CD4-positive, alpha-beta T cell (primary cell): Measurements from ENCODE around the gene SPRR1A. TPM values are rescaled to one million over a fixed set of nuclear protein-coding genes. Genes with fewer than 3 reads are reported as not detected.

Experiments used
- ATAC-seq: fragments of 200-7000 bp; cut with Tn5 transposase; one replicate; pipeline ENCODE4 v1.10.0; 2022; ENCODE audit warnings: mild to moderate bottlenecking; ENCODE audit not compliant: poor library complexity
- CTCF ChIA-PET: fragments of 350-600 bp; sonication (Branson Sonifier 250); formaldehyde crosslinking; loops from one replicate; lab custom pipeline; 2021; ENCODE audit warnings: antibody characterized with exemption, inconsistent platforms; lab: Charles Lee
- POLR2A ChIA-PET: fragments of 350-600 bp; sonication (Branson Sonifier 250); formaldehyde crosslinking; loops from one replicate; lab custom pipeline; 2021; ENCODE audit warnings: antibody characterized with exemption, inconsistent platforms; lab: Charles Lee
- DNase-seq, 14 experiments: peaks; one replicate each; pipeline ENCODE4 v3.0.0-alpha.2; 2013 to 2020; ENCODE audit warnings: mixed read lengths in 2 of 14
- H3K27ac ChIP-seq, 2 donors: one replicate each; pipeline versions ENCODE4 v1.5.1 to v1.7.0; 2013; ENCODE audit warnings: low read length in 2 of 2, low read depth in 1 of 2, mild to moderate bottlenecking in 1 of 2
- H3K27me3 ChIP-seq, 2 experiments: 1 replicate in 1 of 2; 2 replicates in 1 of 2; pipeline versions ENCODE4 v1.6.1 to v1.7.0; 2013; ENCODE audit warnings: low read length in 2 of 2, control low read depth in 1 of 2, mild to moderate bottlenecking in 1 of 2, moderate library complexity in 1 of 2; ENCODE audit not compliant: insufficient read depth in 2 of 2, control insufficient read depth in 1 of 2
- H3K36me3 ChIP-seq: one replicate; pipeline ENCODE4 v1.6.1; 2013; ENCODE audit warnings: low read length, control low read depth; ENCODE audit not compliant: insufficient read depth
- H3K4me1 ChIP-seq: one replicate; pipeline ENCODE4 v1.6.1; 2013; ENCODE audit warnings: low read length, control low read depth; ENCODE audit not compliant: insufficient read depth
- H3K4me3 ChIP-seq: one replicate; pipeline ENCODE4 v1.5.1; 2013; ENCODE audit warnings: mild to moderate bottlenecking, low read length, moderate library complexity
- H3K9me3 ChIP-seq, 2 experiments: 1 replicate in 1 of 2; 2 replicates in 1 of 2; pipeline versions ENCODE4 v1.6.1 to v1.7.0; 2013; ENCODE audit warnings: low read length in 2 of 2, mild to moderate bottlenecking in 2 of 2, control low read depth in 1 of 2, moderate library complexity in 1 of 2; ENCODE audit not compliant: control insufficient read depth in 1 of 2, insufficient read depth in 1 of 2
- H3K27ac Mint-ChIP-seq: one replicate; pipeline ENCODE4 v1.8.0; 2020; ENCODE audit warnings: mixed read lengths
- H3K27me3 Mint-ChIP-seq: one replicate; pipeline ENCODE4 v1.8.0; 2021; ENCODE audit warnings: mixed read lengths
- H3K36me3 Mint-ChIP-seq: one replicate; pipeline ENCODE4 v1.8.0; 2021; ENCODE audit warnings: low read depth, mixed read lengths
- H3K4me1 Mint-ChIP-seq: one replicate; pipeline ENCODE4 v1.8.0; 2021; ENCODE audit warnings: low read depth, mixed read lengths
- H3K4me3 Mint-ChIP-seq: one replicate; pipeline ENCODE4 v1.8.0; 2020; ENCODE audit warnings: mild to moderate bottlenecking, mixed read lengths
- H3K9me3 Mint-ChIP-seq: one replicate; pipeline ENCODE4 v1.8.0; 2020; ENCODE audit warnings: mixed read lengths
- intact Hi-C, 2 experiments: fragments of 100-400 bp; cut with DNase I in 1 of 2; cut with micrococcal nuclease in 1 of 2; formaldehyde crosslinking; loops; one replicate each; pipeline versions ENCODE4 v1.15.1 to v1.9.0; 2023 to 2025; cut with DNase I, micrococcal nuclease
- total RNA-seq, 174 experiments: library from RNA in 2 of 174; stranded (reverse) in 2 of 174; gene quantifications; one replicate each; pipeline ENCODE4 v1.2.3 and lab custom pipeline; 2021 to 2026
- TF ChIP-seq, protein P1 (sequence below): fragments of 200-600 bp; IDR thresholded peaks from one replicate; pipeline ENCODE4 v1.8.0; 2022; ENCODE audit warnings: antibody characterized with exemption, mild to moderate bottlenecking

The SPRR1A gene
- total RNA-seq, 2 experiments from 2014 or later, result not detected

DNA sequence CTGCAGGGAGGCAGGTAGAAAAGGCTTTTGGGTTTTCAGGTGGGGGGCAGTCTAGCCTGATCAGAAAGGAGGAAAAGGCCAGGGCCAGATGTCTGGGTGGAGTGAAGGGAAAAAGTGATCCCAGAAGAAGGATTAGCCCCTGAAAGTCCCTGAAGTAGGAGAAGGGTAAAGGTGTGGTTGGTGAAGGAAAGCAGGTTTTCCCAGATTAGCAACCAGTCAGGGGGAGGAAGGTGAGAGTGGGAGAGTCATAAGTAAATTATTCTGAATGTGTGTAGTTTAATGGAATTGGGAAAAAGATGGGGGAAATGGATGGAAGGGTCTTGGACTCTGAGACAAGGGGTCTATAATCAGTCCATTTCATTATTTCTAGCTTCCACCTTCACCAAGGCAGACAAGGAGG is 647 bp upstream of the SPRR1A start:
- TF ChIP-seq, protein P1, sequence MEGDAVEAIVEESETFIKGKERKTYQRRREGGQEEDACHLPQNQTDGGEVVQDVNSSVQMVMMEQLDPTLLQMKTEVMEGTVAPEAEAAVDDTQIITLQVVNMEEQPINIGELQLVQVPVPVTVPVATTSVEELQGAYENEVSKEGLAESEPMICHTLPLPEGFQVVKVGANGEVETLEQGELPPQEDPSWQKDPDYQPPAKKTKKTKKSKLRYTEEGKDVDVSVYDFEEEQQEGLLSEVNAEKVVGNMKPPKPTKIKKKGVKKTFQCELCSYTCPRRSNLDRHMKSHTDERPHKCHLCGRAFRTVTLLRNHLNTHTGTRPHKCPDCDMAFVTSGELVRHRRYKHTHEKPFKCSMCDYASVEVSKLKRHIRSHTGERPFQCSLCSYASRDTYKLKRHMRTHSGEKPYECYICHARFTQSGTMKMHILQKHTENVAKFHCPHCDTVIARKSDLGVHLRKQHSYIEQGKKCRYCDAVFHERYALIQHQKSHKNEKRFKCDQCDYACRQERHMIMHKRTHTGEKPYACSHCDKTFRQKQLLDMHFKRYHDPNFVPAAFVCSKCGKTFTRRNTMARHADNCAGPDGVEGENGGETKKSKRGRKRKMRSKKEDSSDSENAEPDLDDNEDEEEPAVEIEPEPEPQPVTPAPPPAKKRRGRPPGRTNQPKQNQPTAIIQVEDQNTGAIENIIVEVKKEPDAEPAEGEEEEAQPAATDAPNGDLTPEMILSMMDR, result no peak
- Mint-ChIP-seq H3K27ac (no peak overlapping the region), H3K27me3 (peaks cover 83% of the 10 kb centered on the region), H3K9me3 (no peaks in the 10 kb centered on the region), H3K36me3 (no peaks in the 10 kb centered on the region), H3K4me3 (no peak overlapping the region), H3K4me1 (no peaks in the 10 kb centered on the region)
- Histone ChIP-seq H3K27ac (no peak overlapping the region), H3K9me3 (peaks cover 0 to 5% of the 10 kb centered on the region in 2 experiments), H3K36me3 (no peaks in the 10 kb centered on the region), H3K4me1 (no peaks in the 10 kb centered on the region), H3K4me3 (no peak overlapping the region), H3K27me3 (peaks cover 3 to 35% of the 10 kb centered on the region in 2 experiments)
- POLR2A ChIA-PET, result no interaction called here
- intact Hi-C loops, result no loop called here
- no peak for ATAC-seq
- CTCF ChIA-PET, result no interaction called here
- no peak for DNase-seq

DNA sequence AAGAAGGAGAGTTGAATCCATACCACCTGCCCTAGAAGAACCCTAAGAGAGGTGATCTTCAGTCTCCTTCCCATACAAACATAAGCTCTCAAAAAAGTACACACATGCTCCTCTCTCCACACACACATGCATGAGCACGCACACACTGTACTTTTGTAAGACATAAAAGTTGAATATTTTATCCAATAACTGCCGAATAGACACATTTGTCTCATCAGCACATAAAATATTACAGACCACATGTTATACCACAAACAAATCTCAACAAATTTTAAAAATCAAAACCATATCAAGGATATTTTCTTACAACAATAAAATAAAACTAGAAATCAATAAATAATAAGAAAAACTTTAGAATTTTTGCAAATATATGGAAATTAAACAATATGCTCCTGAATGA is 2.7 kb downstream of the SPRR1A start:
- Mint-ChIP-seq H3K36me3 (no peaks in the 10 kb centered on the region), H3K27me3 (peaks cover 67% of the 10 kb centered on the region), H3K9me3 (no peaks in the 10 kb centered on the region), H3K27ac (no peak overlapping the region), H3K4me1 (no peaks in the 10 kb centered on the region), H3K4me3 (no peak overlapping the region)
- DNase-seq (no peak), ATAC-seq (no peak)
- no peak overlapping the region for H3K27ac ChIP-seq
- POLR2A ChIA-PET, result no interaction called here
- CTCF ChIA-PET, result no interaction called here
- no peak overlapping the region for H3K4me3 ChIP-seq
- TF ChIP-seq, protein P1, result no peak
- peaks cover 3 to 49% of the 10 kb centered on the region in 2 experiments for H3K27me3 ChIP-seq
- peaks cover 0 to 2% of the 10 kb centered on the region in 2 experiments for H3K9me3 ChIP-seq
- no peaks in the 10 kb centered on the region for H3K4me1 ChIP-seq
- intact Hi-C loops, result no loop called here
- no peaks in the 10 kb centered on the region for H3K36me3 ChIP-seq

DNA sequence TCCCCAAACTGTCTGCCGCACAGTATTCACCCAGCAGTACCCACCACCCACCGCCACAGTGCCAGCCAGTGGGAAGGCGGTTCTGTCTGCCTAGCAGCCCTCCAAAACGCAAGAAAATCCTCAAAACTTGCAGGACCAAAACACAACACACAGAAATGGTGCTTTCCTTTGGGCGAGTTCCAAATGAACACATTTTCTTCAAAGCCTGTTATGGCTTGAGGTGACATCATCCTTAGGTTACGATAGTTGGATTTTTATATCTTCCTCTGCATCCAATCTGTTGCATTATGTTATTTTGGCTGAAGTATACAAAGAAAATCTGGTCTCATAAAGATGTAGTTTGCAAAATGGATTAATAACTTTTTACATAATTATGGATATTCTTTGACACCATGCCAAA is 9.3 kb downstream of the SPRR1A start:
- no peak overlapping the region for H3K4me3 Mint-ChIP-seq
- no peaks in the 10 kb centered on the region for H3K36me3 Mint-ChIP-seq

More for the DNA sequence above, 9.3 kb downstream of the SPRR1A start:
- POLR2A ChIA-PET, result no interaction called here
- Mint-ChIP-seq H3K27me3 (peaks cover 36% of the 10 kb centered on the region), H3K27ac (no peak overlapping the region), H3K9me3 (no peaks in the 10 kb centered on the region), H3K4me1 (no peaks in the 10 kb centered on the region)
- intact Hi-C loops, result no loop called here
- TF ChIP-seq, protein P1, result no peak
- Histone ChIP-seq H3K36me3 (no peaks in the 10 kb centered on the region), H3K9me3 (no peaks in the 10 kb centered on the region), H3K4me3 (no peak overlapping the region), H3K4me1 (no peaks in the 10 kb centered on the region), H3K27me3 (peaks cover 3 to 18% of the 10 kb centered on the region in 2 experiments), H3K27ac (no peak overlapping the region)
- DNase-seq, result no peak
- CTCF ChIA-PET, result no interaction called here
- no peak for ATAC-seq
